GM21529 (cell line): ENCODE measurements around the gene SPC25.
"Not testable (repeated sequence)": the region's sequence is repeated elsewhere in the genome, so short reads cannot be mapped to it uniquely, and the experiment has no call there.

Source experiments
- ATAC-seq: cut with Tn5 transposase; IDR thresholded peaks from one replicate; pipeline ENCODE4 v1.9.1; 2021; ENCODE audit not compliant: unreplicated experiment

Gene SPC25

GRCh38 chr2:168890006-168890782 lies at the start of gene SPC25:
TSS of gene SPC25 (minus strand) at chr2:168890430. CDS start at chr2:168889519, 911 bp downstream.
- ATAC-seq: peak; percentile 100

DNA sequence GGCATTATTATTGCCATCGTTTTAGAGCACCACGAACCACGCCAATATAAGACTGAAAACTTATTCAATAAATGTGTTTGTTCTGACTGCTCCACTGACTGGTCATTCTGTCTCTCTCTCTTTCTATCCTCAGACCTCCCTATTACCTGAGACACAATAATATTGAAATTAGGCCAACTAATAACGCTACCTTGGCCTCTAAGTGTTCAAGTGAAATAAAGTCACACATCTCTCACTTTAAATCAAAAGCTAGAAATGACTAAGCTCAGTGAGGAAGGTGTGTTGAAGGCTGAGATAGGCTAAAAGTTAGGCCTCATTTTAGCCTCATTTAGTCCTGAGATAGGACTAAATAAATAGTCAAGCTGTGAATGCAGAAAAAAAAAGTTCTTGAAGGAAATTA lies 49.7 kb upstream of the SPC25 start:
- ATAC-seq: peak; percentile 82

GRCh38 chr2:168939061-168939460 lies 48.8 kb upstream of the SPC25 start:
- ATAC-seq: no peak

- ATAC-seq: no peak
These were observed 45.8 kb upstream of the SPC25 start for GRCh38 chr2:168935810-168936581.

DNA sequence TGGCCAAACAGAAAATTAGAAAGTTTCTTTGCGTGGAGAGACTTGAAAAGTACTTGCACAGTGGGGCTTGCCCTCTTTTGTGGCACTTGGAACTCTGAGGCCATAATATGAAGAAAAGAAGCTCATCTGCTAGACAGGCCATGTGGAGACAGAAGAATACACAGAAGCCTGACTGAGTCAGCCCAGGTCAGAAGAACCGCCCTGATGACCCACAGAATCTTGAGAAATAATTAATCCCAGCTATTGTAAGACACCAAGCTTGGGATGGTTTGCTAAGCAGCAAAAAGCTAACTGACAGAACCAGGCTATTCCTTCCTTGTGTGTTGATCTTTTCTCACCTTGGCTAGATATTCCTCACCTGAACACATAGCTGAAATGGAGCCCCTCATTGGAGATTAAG lies 44.6 kb upstream of the SPC25 start:
- no peak for ATAC-seq

GRCh38 chr2:168932174-168932573 lies 41.9 kb upstream of the SPC25 start:
- ATAC-seq: not testable (repeated sequence)

GRCh38 chr2:168930242-168930641 lies 40.0 kb upstream of the SPC25 start:
- ATAC-seq: no peak

DNA sequence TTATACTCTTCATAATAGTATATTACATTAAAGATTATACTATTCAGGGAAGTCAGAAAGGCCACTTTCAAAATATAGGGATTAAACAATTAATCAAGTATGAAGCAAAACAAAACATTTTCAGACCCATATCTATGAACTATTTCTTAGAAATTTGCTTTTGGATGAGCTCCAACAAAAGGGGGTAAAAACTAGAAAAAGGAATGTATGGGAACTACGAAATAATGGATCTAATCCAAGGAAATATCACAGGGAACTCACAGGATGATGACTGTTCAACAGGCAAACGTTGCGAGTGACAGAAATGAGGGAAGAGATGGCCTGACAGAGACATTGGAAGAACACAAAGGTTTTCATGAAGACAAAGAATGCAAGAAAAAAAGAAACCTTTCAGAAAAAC lies 38.8 kb upstream of the SPC25 start:
- ATAC-seq: no peak

DNA sequence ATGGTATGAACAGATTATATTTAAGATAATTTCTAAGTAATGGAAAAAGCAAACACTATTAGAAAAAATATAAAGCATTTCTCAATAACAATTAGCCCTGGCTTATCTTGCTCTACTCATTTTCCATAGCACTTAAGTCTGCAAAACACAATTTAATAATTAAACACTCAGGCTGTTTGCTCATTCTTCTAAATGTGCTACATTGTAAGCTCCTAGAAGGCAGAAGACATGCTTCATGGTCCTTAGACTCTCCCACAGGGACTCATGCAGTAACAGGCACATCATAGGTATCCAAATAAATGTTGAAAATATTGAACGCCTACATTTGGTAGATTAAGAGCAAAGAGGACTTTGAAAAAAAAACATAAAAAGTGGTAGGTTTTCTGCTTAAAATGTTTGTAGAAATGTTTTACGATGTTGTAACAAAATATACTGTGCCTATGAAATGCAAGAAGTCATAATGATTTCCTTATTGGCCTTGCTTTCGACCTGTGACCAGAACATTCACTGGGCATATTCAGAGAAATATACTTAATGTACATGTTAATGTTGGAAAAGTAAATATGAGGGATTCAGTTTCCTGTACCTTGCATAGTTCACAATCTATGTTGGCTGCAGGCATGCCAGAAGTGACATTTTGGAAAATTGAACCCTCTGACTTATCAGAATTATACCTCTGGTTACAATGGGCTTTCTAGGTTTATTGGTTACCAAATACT lies 38.0 kb upstream of the SPC25 start:
- ATAC-seq: no peak

DNA sequence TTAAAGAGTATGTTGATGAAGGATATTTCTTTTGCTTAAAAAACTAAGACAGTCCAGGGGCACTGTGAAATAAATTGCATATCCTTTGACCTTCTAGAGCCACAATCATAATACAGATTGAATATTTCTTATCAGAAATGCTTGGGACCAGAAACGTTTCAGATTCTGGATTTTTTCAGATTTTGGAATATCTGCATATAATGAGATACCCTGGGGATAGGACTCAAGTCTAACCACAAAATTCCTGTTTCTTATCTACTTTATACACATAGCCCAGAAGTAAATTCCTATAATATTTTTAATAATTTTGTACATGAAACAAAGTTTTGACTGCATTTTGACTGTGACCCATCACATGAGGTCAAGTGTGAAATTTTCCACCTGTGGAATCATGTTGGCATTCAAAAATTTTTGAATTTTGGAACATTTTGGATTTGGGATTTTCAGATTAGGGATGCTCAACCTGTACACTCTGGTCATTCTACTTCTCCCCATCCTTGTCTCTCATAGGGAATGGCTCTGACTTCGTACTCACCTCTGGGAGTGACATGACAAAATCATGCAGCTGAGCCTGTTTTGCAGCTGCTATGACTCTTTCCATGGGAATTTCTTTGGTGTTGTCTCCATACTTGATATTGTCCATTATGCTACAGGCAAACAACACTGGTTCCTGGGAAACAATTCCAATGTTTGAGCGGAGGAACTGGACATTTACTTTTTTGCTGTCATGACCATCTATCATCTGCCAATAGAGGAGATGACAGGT lies 36.6 kb upstream of the SPC25 start:
- no peak for ATAC-seq

GRCh38 chr2:168920504-168921157 lies 30.4 kb upstream of the SPC25 start:
- no peak for ATAC-seq

DNA sequence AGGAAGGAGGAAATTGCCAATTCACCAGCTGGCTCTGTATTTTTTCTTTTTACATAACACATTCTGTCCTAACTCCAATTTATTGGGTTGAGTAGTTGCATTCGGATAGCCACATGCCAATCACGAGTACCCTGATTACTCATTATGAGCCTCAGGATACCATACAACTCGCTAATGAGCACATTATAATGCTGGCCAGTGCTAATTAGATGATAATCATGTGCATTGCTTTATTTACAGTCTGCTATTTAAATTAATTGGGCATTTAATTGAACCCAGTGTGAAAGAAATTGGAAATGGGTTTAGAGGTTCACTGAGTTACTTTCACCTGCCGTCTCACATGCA lies 26.1 kb upstream of the SPC25 start:
- ATAC-seq: no peak

GRCh38 chr2:168915441-168916330 lies 25.5 kb upstream of the SPC25 start:
- ATAC-seq: no peak

DNA sequence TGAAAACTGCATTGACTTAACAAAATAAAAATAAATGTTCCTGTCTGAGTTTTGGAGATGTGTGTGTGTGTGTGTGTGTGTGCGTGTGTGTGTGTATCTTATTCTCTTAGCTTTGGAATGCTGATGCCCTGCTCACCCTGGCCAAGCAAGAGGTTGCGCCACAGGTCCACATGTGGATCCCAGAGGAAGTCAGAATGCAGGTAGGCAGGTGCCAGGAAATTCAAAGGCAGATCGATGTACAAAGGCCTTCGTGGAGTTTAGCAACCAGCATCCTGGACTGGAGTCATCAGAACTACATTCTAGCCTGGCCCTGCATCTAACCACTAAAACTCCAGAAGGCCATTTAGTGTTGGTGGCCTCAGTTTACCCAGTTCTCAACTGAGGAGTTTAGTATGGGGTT lies 23.3 kb upstream of the SPC25 start:
- ATAC-seq: no peak

GRCh38 chr2:168912901-168913369 lies 22.7 kb upstream of the SPC25 start:
- no peak for ATAC-seq

- ATAC-seq: no peak
These were observed 22.2 kb upstream of the SPC25 start for GRCh38 chr2:168912466-168912865.

GRCh38 chr2:168910330-168910729 lies 20.1 kb upstream of the SPC25 start:
- ATAC-seq: no peak

GRCh38 chr2:168907940-168908662 lies 17.9 kb upstream of the SPC25 start:
- ATAC-seq: no peak

GRCh38 chr2:168904358-168904757 lies 14.1 kb upstream of the SPC25 start:
- ATAC-seq: no peak
